COLO668 (cell line): ENCODE data around the gene CENPM.

ENCODE experiments used
- DNase-seq: peaks from one replicate; lab custom pipeline; 2025; ENCODE audit not compliant: unreplicated experiment; lab: John Stamatoyannopoulos, UW

Gene CENPM

DNA sequence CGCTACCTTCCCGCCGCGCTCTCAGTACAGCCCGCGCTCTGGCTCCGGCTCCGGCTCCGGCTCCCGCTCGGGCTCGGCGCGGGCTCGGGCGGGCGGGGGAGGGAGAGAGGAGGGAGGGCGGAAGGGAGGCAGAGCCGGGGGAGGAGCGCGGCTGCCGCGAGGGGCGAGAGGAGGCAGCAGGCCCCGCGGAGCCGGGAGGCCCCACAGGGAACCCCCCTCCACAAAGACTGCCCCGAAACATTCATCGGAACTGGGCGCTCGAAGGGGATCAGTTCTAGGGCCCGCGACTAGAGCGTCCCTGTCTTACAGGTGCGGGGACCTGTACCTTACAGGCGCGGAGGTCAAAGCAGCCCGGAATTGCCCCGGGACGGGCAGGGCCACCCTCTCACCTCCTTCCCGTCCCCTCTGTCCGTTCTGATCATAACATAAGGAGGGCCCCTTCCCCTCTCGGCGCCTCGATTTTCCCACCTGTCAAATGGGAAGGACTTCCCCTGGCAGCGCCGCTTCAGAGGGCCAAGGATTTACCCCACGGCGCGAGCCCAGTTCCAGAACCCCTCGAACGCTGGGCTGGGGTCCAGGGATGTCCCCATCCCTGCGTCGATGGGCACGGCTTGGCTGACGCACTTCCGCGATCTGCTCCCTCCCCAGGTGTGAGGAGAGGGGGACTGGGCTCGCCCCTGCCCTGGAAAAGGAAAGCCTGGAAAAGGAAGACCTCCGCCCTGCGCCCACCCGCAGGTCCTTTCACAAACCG lies 31.7 kb downstream of the CENPM start, which contains the start of gene SHISA8:
SHISA8 (minus strand) TSS at position 40 of the 751 bp plus-strand sequence. CDS start 407 bp downstream, outside the sequence.
- peak; percentile 67 for DNase-seq

DNA sequence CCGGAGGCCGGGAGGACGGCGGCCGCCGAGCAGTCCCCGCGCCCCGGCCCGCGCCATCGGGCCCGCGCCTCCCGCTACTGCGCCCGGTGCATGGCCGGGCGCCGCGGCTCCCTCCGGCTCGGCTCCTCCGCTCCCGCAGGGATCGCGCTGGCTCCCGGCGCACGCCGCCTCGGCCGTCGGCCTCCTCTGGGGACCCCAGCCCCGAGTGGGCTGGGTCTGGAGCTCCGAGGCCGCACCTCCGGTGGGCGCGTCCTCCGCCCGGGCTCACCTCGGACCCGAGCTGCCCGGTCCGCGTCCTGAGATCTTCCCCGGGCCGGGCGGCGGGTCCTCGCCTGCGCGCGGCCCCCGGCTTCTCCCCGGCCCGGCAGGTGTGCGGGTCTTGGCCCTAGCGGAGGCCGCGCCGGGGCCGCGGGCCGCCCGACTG lies 32.3 kb downstream of the CENPM start:
- peak; percentile 54 for DNase-seq

DNA sequence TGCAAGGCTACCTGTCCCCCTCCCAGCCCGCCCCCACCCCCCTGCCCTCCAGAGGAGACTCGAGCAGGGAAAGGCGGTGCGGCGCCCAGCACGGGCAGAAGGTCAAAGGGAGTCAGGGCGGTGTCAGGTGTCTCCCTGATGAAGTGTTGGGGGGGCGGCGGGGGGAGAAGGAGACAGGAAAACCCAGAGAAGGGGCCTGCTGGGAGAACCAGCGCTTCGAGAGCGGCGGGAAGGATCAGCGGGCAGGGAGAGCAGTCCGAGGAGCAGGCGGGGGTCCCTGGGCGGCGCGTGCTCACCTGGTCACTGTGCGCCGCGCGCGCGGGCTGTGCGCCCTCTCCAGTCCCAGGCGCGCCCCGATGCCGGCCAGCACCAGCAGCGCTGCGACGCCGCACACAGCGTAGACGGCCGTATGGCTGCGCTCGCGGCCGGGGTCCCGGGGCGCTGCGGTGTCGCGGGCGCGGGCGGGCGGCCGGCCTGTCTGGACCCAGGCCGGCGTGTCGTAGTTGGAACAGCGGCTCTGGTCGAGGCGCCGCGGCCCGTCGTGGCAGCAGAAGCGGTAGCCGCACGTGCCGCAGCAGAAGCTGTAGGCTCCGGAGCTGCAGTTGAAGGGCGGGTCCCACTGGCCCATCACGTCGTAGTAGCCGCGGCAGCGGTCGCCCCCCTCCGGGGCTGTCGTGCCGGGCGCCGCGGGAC lies 33.0 kb downstream of the CENPM start:
- DNase-seq, result peak; percentile 58

DNA sequence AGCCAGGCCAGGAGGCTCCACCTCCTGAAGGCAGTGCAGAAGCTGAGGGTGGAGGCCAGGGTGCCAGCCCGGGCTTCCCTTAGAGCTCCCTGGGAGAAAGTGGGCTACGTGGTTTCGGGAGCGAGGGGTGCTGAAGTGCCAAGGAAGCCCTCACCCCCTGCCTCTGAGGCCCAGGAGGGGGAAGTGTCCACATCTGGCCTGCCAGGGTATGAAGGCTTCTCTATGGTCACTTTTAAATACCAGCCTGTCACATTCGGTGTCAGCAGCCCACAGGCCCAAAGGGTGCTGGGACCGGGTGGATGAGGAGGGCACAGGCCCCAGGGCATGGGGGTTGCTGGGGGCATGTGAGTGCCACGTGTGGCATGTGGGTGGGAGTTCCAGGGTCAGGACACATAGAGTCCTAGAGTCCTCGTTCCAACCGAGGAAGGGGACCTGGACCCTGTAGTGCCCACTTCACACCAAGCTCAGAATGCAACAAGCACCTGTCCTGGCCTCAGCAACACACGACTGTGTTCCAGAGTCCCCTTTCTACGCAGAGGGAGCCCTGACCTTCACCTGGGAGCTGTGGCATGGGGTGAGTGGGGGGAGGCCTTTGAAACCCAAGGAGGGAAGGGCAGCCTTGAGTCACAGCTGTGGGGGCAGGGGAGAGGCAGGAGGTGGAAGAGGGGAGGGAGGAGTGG lies 33.8 kb downstream of the CENPM start:
- no peak for DNase-seq

DNA sequence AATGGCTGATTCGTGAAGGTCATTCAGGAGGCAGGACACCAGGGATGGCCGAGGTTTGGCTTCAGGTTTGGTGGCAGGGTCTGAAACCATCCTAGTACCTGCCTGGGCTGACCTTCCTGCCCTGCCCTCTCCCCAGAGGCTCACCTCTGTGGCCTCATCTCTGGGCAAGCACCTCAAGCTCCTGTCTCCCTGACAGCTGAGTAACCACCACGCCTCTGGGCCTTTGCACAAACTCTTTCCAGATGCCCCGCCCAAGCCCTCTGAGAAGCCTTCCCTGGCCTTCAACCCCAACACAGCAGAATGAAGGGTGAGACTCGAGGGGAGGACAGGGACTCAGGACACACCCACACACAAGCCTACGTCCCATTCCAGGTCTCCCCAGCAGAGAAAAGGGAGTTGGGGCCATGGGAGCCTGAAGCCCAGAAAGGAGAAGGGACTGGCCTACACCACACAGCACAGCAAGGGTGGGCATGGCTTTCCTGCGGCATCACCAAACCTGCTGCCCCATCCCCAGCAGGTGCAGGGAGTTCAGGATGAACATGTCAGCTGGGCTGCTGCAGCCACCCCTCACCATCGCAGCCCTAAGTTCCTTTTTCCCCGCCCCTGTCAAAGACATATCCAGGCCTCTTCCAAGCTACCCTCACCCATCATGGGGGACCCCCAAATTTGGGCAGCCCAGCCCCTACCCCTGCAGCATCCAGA lies 34.5 kb downstream of the CENPM start:
- no peak for DNase-seq

DNA sequence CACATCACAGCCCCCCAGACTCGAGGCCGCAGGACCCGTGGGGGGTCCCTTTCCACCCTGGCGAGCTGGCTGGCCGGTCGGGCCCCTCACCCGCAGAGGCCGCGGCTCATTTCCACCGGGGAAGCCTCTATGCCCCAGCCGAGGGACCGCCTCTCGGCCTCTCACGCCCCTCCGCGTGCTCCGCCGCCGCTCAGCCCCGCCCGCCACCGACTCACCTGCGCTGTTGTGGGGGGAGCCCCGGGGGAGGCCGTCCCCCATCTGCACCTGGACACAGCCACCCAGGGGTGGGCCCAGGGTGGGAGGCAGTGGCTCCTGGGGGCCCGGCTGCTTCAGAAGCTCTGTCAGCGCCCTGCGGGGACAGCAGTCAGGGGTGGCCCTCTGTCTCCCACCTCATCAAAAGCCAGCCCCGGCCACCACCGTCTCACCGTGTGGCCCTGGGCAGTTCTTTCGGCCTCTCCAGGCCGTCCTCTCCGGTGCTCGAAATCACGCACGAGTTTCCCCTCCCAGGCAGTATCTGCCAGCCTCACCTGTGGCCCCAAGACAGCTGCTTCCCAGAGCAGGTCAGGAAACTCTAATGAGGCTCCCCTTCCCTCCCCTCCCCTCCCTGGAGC lies 35.8 kb downstream of the CENPM start:
- no peak for DNase-seq

DNA sequence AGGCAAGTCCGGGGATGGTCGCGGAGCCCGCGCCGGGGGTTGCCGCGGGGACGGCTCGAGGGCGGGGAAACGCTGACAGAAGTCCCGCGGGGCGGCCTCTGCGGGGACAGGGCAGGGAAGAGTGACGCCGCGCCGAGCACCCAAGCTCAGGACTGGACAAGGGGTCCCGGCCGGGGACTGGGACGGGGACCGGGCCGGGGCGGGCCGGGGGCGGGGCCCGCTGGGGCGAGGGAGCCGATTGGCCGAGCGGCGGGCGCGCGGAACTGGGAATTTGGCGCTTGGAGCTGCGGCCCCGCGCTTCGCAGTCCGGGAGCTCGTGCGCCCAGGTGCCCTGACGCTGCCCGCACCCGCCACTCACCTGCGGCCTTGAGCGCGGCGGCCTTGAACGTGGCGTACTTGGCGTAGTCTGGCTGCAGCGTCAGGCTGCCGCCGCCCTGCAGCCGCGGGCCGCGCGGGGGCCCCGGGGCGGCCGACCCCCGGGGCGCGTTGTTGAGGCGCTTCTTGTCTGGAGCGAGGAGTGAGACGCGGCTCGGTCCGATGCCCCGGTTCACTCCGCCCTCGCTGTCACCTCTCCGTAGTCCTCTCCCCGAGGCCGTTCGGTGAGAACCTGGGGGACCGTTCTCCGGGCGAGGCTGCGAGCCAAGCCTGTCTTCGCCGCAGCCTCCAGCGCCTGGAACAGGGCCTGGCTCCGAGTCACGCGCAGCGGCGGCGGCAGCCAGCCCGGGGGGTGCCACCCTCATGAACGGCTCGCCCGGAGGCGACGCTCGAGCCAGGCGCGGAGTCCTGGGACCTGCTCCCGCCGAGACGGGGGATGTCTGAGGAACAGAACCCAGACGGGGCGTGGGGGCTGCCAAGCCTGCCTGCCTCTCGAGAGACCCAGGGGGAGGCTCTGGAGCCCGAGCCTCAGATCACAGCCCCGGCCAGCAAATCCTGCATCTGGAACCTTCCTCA lies 36.6 kb downstream of the CENPM start:
- DNase-seq, result no peak

DNA sequence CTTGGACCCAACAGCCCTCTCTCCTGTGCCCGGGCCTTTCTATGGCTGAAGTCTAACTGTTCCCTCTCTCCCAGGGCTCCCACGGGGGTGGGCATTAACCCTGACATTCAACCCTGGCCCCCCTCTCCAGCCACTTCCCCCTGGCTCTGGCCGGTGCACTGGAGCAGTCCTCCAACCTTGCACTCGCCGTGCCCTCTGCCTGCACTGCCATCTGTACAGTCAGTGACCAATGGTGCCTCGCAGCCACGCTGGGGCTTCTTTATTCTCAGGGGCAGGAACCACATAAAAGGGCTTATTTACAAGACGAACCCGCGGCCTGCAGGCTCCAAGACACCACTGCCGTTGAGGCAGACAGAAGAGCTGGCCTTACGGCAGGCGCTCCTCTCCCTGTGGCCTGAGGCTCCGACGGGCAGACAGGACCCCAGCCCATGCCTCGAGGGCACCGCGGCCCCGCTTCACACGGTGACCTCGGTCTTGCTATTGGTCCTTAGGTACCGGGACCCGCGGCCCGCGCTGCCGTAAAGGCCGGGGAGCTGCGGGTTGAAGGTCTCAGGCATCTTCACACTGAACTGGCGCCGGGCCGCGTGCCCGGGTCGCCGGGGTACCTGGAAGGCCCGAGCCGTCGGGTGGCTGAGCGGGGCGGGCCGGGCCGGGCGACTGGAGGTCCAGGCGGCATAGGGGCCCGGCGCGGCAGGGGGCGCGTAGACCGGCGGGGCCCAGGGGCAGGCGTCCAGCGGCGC lies 37.5 kb downstream of the CENPM start:
- no peak for DNase-seq

DNA sequence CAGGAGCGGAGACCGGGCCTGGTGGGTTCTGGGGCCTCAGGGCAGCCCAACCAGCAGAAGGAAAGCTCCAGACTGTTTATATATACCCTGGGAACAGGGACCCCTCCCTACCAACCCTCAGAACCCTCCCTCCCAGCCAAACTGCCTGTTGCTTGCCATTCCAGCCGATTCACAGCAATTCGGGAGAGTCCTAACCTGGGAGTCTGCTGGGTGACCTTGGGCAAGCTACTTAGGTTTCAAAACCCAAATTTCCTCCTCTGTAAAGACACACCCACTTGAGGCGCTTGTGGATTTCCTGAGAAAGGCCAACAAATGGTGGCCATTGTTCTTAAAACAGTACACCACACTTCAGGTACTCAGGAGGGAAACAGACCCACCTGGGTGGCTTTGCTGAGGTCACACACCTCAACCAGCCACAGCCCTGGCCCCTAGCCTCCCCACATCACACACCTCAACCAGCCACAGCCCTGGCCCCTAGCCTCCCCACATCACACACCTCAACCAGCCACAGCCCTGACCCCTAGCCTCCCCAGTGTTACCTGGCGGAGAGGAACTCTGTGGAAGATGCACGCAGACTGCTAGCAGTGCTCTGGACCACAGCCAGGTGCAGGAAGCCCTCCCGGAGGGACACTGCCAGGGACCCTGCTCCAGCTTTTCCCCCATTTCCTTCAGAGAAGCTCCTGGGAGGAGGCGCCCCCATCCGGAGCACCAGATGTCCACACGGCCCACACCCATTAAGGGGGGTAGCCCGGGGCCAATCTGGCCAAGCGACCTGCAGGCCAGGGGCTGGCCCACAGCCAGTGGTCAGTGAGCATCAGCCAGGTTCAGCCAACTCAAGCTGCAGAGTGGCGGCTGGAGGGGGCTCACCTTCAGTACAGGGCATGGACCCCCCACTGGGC lies 38.3 kb downstream of the CENPM start:
- DNase-seq, result no peak

DNA sequence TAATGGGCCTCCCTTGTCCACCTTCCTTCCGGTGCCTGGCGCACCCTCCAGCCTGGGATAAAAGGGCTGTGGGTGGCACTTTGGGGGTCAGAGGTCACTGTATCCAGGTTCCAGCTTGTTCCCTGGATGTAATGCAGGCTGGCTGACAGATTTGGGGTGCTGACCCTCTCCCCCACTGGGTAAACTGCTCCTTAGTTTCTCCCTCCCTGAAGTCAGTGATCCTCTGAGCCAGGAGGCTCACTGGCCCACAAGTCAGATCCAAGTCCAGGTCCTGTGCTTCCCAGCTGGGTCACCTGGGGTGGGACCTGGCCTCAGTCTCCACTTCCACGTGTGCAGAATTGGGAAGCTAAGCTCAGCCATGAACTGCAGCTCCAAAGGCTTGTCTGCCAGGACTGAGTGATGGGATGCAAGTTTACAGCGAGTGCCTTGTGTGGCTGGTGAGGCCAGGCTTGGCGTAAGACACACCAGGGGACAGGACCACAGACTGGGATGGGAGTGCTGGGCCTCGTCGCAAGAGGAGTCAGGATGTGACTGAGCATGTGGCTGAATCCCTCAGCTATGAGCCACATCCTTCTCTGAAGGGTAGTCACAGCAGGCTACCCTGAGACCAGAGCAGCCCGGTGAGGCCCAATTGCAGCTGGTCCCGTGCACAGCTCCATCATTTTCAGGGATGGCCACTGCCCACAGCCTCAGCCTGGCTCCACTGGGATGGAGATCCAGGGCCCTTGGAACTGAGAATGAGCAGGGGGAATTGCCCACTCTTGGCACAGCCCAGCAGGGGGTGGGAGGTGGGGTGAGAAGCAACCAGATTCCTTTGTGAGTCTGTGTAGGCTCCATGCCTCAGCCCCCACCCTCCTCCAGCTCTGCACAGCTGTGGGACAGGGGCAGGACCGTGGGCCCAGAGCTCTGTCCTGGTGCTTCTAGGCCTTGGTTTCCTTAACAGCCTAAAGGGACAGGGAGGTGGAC lies 39.2 kb downstream of the CENPM start:
- DNase-seq, result no peak

DNA sequence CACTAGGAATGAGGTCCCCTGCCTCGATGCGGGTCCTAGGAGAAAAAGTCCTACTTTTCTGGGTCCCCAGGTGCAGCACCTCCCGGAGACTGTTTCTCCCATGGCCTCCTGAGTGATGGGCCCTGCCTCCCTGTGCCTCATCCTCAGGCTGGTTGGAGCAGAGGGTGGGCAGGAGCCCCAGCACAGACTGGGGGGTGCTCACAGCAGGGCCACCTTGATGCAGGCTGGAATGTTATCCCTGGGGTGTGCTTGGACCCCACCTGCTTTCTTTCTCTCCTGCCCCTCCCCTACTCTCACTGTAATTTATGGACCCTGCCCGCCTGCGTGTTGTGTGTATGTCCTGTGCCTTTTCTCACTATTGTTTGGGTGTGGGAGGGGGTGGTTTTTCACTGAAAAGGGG lies 40.1 kb downstream of the CENPM start:
- no peak for DNase-seq

DNA sequence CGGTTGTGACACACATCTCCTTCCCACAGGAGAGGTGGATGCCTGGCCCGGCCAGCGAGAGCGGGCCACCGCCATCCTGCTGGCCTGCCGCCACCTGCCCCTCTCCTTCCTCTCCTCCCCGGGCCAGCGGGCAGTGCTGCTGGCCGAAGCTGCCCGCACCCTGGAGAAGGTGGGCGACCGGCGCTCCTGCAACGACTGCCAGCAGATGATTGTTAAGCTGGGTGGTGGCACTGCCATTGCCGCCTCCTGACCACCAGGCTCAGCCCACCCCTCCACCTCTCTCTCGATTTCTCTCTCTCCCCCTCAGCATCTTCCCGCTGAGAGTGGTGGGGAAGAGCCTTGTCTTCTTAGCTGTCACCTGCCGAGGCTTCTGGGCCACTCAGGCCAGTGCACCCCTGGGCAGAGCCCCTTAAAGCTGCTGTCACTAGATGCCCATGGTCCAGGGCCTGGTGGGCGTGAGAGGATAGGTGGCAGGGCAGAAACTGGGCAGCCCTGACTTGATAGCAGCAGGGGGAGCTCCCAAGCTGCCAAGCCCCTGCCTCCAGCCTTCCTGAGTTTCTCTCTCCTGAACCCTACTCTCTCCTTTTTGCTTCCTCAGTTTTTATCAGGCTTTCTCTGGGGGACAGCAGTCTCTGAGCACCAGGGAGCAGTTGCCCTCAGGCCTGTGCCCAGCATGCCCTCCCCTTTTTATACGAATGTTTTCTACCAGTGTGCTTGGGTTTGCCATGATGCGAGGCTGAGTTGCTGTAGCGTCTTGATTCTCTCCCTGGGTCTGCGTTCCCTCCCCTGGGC lies 41.3 kb downstream of the CENPM start:
- DNase-seq, result no peak

DNA sequence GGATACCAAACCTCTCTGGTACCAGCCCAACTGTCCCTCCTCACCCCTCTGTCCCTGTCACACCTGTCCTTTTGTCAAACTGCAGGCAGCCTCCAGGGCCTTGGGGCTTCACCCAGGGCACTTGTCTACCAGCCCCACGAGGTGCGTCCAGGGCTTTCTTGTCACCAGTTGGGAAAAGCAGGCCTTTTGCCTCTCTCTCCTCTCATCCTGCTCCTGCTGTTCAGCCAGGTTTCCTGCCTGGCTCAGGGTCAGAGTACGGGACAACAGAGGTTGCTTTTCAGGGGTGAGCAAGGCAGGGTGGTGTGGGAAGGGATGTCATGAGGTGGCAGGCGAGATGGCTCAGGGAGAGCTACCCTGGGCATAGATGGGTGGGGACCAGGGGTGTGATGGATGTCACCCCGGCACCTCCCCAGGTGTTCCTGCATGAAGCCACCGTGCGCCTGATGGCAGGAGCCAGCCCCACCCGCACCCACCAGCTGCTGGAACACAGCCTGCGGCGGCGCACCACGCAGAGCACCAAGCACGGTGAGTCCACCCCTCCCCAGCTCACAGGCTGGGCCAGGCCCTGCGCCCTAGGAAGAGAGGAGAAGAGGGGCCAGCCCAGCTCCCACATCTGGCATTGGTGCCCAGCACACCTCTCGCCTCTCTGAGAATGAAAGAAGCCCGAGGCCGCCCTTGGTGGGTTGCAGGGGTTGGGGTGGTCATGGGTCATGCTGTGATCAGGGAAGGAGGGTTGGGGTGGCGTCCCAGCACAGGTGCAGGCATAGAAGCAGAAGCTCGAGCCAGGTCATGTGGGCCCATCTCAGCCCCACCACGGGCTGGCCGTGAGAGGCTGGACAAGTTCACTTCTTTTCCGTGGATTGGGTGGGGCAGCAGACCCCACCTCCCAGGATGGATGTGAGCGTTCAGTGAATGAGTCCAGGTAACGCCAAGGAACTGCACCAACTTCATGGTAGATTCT lies 42.2 kb downstream of the CENPM start:
- no peak for DNase-seq

DNA sequence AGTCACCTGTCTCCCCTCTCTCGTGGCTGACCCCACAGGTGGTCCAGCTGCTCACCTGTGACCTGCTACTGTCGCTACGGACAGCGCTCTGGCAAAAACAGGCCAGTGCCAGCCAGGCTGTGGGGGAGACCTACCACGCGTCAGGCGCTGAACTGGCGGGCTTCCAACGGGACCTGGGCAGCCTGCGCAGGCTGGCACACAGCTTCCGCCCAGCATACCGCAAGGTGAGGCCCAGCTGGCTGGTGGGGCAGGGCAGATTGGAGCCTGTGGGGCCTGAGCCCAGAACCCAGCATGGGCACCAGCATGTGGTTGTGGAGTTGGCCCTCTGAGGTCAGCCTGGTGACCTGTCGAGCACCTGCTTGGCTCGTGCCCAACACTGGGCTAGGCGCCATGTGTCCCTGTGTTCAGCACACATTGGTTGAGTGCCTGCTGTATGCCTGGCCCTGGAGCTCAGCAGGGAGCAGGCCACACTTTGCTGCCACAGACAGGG lies 44.0 kb downstream of the CENPM start:
- DNase-seq, result peak; percentile 52

DNA sequence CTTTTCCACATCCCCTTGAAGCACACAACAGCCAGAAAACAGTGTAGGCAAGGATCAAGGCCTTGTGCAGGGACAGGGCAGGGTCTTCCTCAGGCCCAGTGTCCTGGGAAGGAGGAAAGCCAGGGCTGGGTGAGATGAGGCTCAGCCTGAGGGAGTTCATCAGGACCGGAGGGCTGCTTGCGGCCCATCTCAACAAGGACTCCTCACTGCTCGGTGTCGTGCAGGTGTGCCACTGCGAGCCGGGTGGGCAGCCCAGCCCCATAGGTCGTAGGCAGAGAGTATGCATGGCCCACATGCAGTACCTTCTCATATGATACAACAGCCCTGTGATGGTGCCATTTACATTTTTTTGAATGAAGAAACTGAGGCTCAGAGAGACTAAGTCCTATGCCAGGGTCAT lies 44.9 kb downstream of the CENPM start:
- no peak for DNase-seq
